DMS 273 treated with DMSO at 0.1 percent for 48 hours (cell line): ENCODE data around the gene BBS9.

Experiments
- DNase-seq: peaks from one replicate; lab custom pipeline; 2025; lab: John Stamatoyannopoulos, UW

Gene BBS9

GRCh38 chr7:33127085-33127484 lies 2.3 kb upstream of the BBS9 start:
- no peak for DNase-seq

GRCh38 chr7:33128631-33128989 lies 754 bp upstream of the BBS9 start:
- no peak for DNase-seq

GRCh38 chr7:33129806-33130153 lies 416 bp downstream of the BBS9 start:
- DNase-seq: no peak

GRCh38 chr7:33130184-33130583 lies 820 bp downstream of the BBS9 start:
- DNase-seq: no peak

- no peak for DNase-seq
These were observed 7.7 kb downstream of the BBS9 start for GRCh38 chr7:33137103-33137502.

GRCh38 chr7:33142585-33142984 lies 13.2 kb downstream of the BBS9 start:
- DNase-seq: no peak

GRCh38 chr7:33143996-33144718 lies 14.8 kb downstream of the BBS9 start:
- no peak for DNase-seq

GRCh38 chr7:33145156-33145555 lies 15.8 kb downstream of the BBS9 start:
- no peak for DNase-seq

GRCh38 chr7:33152087-33152486 lies 22.7 kb downstream of the BBS9 start:
- no peak for DNase-seq

GRCh38 chr7:33155811-33156210 lies 26.4 kb downstream of the BBS9 start:
- DNase-seq: no peak

- DNase-seq: no peak
These were observed 27.1 kb downstream of the BBS9 start for GRCh38 chr7:33156441-33156840.

- DNase-seq: no peak
These were observed 27.9 kb downstream of the BBS9 start for GRCh38 chr7:33157311-33157710.

GRCh38 chr7:33157781-33158180 lies 28.4 kb downstream of the BBS9 start:
- no peak for DNase-seq

- DNase-seq: no peak
These were observed 48.5 kb downstream of the BBS9 start for GRCh38 chr7:33177876-33178275.

GRCh38 chr7:33179519-33179918 lies 50.2 kb downstream of the BBS9 start:
- DNase-seq: no peak

- no peak for DNase-seq
These were observed 54.1 kb downstream of the BBS9 start for GRCh38 chr7:33183504-33183903.

GRCh38 chr7:33184828-33185227 lies 55.5 kb downstream of the BBS9 start:
- no peak for DNase-seq

- DNase-seq: peak; percentile 24
These were observed 56.4 kb downstream of the BBS9 start for GRCh38 chr7:33185786-33186185.

GRCh38 chr7:33186192-33186591 lies 56.8 kb downstream of the BBS9 start:
- DNase-seq: no peak

GRCh38 chr7:33190688-33191304 lies 61.4 kb downstream of the BBS9 start:
- DNase-seq: no peak

- no peak for DNase-seq
These were observed 62.0 kb downstream of the BBS9 start for GRCh38 chr7:33191340-33191739.

- no peak for DNase-seq
These were observed 63.4 kb downstream of the BBS9 start for GRCh38 chr7:33192695-33193291.

GRCh38 chr7:33193308-33193864 lies 64.0 kb downstream of the BBS9 start:
- DNase-seq: no peak
